LHCN-M2 (cell line): Measurements from ENCODE around the gene ITPRIPL2. TPM values are rescaled to one million over a fixed set of nuclear protein-coding genes. Genes with fewer than 3 reads are reported as not detected.

Experiments
- DNase-seq: peaks from one replicate; pipeline ENCODE4 v3.0.0-alpha.2; 2012; ENCODE audit warnings: low read depth
- total RNA-seq: library from RNA; depleted of rRNA; stranded (reverse); fragments of >200 nt; gene quantifications from 2 replicates; pipeline ENCODE4 v1.2.3, GENCODE V29; 2014

Gene ITPRIPL2
- total RNA-seq, 1 experiment from 2014 or later: 42.3 TPM

- peak; percentile 91 for DNase-seq
Measured at GRCh38 chr16:19119564-19119963, 5.8 kb downstream of the ITPRIPL2 start.

GRCh38 chr16:19123535-19124178 is 9.9 kb downstream of the ITPRIPL2 start:
- no peak for DNase-seq

GRCh38 chr16:19126300-19126699 is 12.5 kb downstream of the ITPRIPL2 start:
- DNase-seq: no peak

GRCh38 chr16:19127205-19127604 is 13.4 kb downstream of the ITPRIPL2 start:
- DNase-seq: no peak

- DNase-seq: no peak
Measured at GRCh38 chr16:19127674-19128131, 13.9 kb downstream of the ITPRIPL2 start.

GRCh38 chr16:19128454-19129200 is 14.9 kb downstream of the ITPRIPL2 start:
- DNase-seq: no peak

DNA sequence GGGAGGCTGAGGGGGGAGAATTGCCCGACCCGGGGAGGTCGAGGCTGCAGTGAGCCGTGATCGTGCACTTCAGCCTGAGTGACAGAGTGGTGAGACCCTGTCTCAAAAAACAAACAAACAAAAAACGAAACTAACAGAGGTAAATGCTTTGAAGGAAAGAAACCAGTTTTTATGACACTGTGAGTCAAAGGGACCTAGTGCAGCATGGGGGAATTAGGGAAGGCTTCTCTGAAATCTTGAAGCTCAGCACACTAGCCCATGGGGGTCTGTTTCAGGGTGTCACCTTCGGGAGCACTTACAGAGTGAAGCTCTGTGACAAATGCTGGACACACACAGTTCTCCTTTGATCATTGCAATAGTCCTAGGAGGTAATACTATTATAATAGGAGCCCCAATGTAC is 16.6 kb downstream of the ITPRIPL2 start:
- no peak for DNase-seq

DNA sequence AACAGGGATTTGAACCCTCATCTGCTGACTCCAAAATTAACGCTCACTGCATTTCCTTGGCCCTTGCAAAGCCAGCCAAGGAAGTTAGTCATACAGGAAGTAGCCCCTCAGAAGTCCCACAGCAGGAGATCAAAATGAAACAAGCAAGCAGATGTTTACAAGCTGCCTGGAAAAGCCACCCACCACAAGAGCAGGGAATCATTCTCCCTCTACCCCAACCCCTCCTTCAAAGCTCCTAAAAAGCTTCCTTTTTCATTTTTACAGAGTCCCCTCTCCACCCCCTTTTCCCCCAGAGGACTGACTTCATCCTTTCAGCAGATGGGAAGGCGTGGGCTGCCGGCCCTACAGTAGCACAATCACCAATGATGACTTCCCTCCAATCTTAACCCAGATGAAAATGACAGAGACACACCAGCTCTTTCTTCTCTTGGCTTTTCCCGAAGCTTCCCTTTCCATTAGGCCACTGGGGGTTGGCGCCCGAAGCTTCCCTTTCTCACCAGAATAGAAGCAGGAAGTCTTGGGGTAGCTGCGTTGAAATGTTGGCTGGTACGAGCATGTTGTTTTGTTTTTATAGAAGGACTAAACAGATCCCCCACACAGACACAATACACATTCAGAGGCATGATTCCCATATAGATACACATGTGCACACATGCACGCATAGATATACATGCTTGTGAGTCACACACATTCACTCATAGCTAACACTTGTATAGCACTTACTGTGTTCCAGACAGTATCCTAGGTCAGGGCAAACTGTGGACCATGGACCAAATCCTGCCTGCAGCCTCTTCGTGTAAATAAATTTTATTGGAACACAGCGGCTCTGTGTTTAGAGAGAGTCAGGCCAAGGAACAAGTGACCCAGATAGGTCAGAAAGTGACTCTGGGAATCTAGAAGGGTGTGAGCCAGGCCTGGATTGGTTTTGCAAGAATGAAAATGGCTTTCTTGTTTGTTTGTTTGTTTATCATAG is 17.4 kb downstream of the ITPRIPL2 start:
- DNase-seq: peak; percentile 86

DNA sequence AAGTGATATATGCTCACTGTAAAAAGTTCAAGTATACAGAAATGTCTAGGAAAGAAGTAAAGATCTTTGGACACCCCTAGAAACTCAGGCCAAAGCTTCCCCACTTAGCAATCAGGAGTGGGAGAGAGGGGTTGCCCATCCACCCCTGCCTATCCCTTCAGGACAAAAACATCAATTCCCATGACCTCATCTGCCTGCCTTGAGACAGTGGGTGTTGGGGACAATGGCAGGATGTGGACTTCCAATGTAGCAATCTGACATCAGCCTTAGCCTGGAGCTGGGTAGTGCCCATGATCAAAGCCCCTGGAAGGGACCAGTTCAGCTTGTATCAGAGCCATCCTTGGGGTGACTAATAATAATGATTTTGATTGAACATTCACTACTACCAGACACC is 18.1 kb downstream of the ITPRIPL2 start:
- DNase-seq: no peak

GRCh38 chr16:19132255-19132654 is 18.5 kb downstream of the ITPRIPL2 start:
- no peak for DNase-seq

DNA sequence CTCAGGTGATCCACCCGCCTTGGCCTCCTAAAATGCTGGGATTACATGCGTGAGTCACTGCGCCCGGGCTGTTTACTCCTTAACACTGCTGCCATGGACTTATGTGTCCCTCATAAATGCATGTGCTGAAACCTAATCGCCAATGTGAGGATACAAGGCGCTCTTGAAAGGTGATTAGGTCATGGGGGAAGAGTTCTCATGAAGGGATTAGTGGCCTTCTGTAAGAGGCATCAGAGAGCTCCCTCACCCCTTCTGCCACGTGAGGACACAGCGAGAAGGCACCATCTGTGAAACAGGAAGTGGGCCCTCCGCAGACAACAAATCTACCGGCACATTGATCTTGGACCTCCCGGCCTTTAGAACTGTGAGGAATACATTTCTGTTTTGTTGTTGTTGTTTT is 19.1 kb downstream of the ITPRIPL2 start:
- DNase-seq: no peak

GRCh38 chr16:19133600-19133999 is 19.8 kb downstream of the ITPRIPL2 start:
- no peak for DNase-seq

- no peak for DNase-seq
Measured at GRCh38 chr16:19135201-19135842, 21.6 kb downstream of the ITPRIPL2 start.

GRCh38 chr16:19135896-19136438 is 22.2 kb downstream of the ITPRIPL2 start:
- peak; percentile 56 for DNase-seq

DNA sequence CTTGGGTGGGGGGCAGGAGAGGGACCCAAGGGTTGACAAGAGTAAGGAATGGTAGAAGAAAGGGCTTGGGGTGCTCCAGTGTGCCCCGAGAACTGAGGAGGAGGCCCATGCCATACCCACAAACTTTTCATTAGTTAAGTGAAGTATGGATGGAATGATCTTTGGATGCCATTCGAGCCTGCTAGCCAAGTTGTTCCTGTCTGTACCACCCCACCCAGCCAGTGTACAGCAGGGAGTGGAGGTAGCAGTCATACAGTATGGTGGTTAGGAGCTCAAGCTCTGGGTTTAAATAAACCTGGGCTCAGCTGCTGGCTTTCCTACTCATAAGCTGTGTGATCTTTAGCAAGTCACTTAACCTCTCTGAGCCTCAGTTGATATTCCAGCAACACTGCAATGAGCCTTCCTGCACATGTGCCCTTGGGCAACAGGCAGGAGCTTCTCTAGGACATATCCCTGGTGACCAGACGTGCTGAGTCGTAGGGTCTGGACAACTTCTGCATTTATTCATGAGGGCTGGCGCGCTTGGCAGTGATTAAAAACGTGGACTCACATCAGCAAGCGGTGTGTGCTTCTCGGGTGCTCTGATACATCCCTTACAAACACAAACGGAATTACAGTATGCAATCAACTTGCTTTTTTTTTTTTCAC is 22.9 kb downstream of the ITPRIPL2 start:
- no peak for DNase-seq

GRCh38 chr16:19137201-19138128 is 23.7 kb downstream of the ITPRIPL2 start:
- DNase-seq: no peak

DNA sequence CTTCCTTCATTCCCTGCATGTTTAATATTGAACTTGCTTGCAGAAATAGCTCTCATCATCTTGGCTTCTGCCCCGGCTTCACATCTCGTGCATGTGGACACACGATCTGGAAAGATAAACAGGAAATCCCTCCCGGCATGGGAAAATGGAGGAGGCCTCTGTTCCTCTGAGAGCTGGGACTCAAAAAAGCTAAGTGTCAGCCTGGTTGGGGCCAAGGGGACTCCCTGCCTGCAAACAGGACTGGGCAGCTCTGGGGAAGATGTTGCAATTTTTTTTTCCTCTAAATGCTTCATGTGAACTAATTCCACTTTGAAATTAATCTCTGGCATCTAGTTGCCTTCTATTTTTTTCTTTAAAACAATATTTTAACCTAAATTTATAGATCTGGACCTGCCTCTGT is 24.8 kb downstream of the ITPRIPL2 start:
- peak; percentile 61 for DNase-seq

DNA sequence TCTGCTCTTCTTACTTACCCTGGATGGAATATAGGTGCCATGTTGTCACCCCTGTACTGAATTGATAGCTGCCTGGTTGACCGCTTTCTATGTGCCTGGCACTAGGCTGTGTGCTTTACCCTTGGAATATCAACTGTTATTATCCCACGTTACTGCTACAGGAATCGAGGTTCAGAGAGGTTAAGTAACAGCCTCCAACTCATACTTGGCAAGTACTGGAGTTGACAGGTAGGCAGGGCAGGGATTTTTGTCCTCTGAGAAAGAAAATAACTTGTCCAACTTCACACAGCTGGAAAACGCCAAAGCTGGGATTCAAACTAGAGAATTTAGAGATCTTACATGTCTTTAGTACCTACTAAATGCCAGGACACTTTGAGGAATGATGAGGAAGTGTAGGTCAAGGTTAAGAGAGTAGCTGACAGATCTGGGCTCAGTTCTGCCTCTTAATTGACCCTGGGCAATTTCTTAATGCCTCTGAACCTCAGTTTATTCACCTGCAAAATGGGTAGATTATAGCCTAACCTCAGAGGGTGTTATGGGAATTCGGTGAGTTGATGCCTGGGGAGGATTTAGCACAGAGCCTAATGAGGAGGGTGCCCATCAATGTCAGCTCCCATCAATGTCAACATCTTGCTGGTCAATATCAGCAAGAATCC is 25.8 kb downstream of the ITPRIPL2 start:
- DNase-seq: no peak

- DNase-seq: no peak
Measured at GRCh38 chr16:19140396-19140795, 26.6 kb downstream of the ITPRIPL2 start.
